ENCODE measurements around the gene TMUB1. TPM values are rescaled to one million over a fixed set of nuclear protein-coding genes. Genes with fewer than 3 reads are reported as not detected.
A peak's percentile ranks its signal among the peaks of the same experiment; 100 is the strongest.

The TMUB1 gene
- total and polyA plus RNA-seq, 8 donors: 12.7 to 86.8 (median 63.6) TPM

GRCh38 chr7:151082141-151083070 lies 887 bp downstream of the TMUB1 start:
- H3K27me3 ChIP-seq: no peaks in the 10 kb centered on the region
- H3K9me3 ChIP-seq: no peaks in the 10 kb centered on the region
- TF ChIP-seq POLR2AphosphoS5 (IDR thresholded peaks at IDR 0.05) (no peak), EP300 (IDR thresholded peaks at IDR 0.05) (no peak), CTCF (IDR thresholded peaks at IDR 0.05) (no peak), POLR2A (IDR thresholded peaks at IDR 0.05) (no peak)
- WGBS, 5 donors: 33 to 44% (median 40%) methylated on average over 35 to 42 of the region's 42 CpGs
- intact Hi-C loops (cut with DNase I; ENCODE audit: low total_unique reads): no loop called here
- H3K27ac ChIP-seq: peak overlapping the region; percentile 93 to 97 (median 96)
- peak in 1 of 2 donors; percentile 40 for DNase-seq
- peak overlapping the region; percentile 74 to 97 (median 94) for H3K4me3 ChIP-seq
- H3K36me3 ChIP-seq: peaks cover 0 to 4% (median 3%) of the 10 kb centered on the region in 4 donors
- H3K4me1 ChIP-seq: peaks cover 54 to 76% (median 74%) of the 10 kb centered on the region in 4 donors

GRCh38 chr7:151081170-151082101 lies 1.9 kb downstream of the TMUB1 start:
- H3K27ac ChIP-seq: peak overlapping the region; percentile 93 to 97 (median 96)
- DNase-seq: peak; percentile 48 to 69

GRCh38 chr7:151080522-151081169 lies 2.6 kb downstream of the TMUB1 start, which contains the start of gene FASTK:
FASTK (minus strand) TSS chr7:151080809; CDS start chr7:151080766, 43 bp downstream.
- peak; percentile 92 to 97 for DNase-seq
- Histone ChIP-seq H3K27ac (peak within 1 kb of the TSS; percentile 93 to 97 (median 96)), H3K9me3 (no peaks in the 10 kb centered on the region), H3K4me3 (peak within 1 kb of the TSS; percentile 74 to 97 (median 94)), H3K4me1 (peaks cover 62 to 80% (median 78%) of the 10 kb centered on the region in 4 donors), H3K27me3 (no peaks in the 10 kb centered on the region), H3K36me3 (peaks cover 6 to 22% (median 20%) of the 10 kb centered on the region in 4 donors)
- 0 to 1% (median 1%) methylated on average over 19 to 66 of the region's 66 CpGs for WGBS, 5 donors
- TF ChIP-seq POLR2AphosphoS5 (IDR thresholded peaks at IDR 0.05): peak; percentile 70 to 90 (median 74)
- no peak for TF ChIP-seq CTCF (IDR thresholded peaks at IDR 0.05)
- peak in 1 of 4 donors; percentile 41 for TF ChIP-seq POLR2A (IDR thresholded peaks at IDR 0.05)
- intact Hi-C loops (cut with DNase I; ENCODE audit: low total_unique reads): no loop called here

More at GRCh38 chr7:151081170-151082101, 1.9 kb downstream of the TMUB1 start:
- peak overlapping the region; percentile 74 to 97 (median 94) for H3K4me3 ChIP-seq
- H3K36me3 ChIP-seq: peaks cover 0 to 14% (median 12%) of the 10 kb centered on the region in 4 donors
- intact Hi-C loops (cut with DNase I; ENCODE audit: low total_unique reads): no loop called here
- H3K27me3 ChIP-seq: no peaks in the 10 kb centered on the region
- H3K9me3 ChIP-seq: no peaks in the 10 kb centered on the region
- WGBS, 5 donors: 14 to 40% (median 18%) methylated on average over 27 to 64 of the region's 64 CpGs
- H3K4me1 ChIP-seq: peaks cover 64 to 80% (median 79%) of the 10 kb centered on the region in 4 donors
- TF ChIP-seq POLR2AphosphoS5 (IDR thresholded peaks at IDR 0.05): no peak
- no peak for TF ChIP-seq EP300 (IDR thresholded peaks at IDR 0.05)
- TF ChIP-seq CTCF (IDR thresholded peaks at IDR 0.05): no peak
- TF ChIP-seq POLR2A (IDR thresholded peaks at IDR 0.05): no peak
